HT-29 (cell line): Measurements from ENCODE around the gene RACGAP1. TPM values are rescaled to one million over a fixed set of nuclear protein-coding genes. Genes with fewer than 3 reads are reported as not detected.

Experiments
- DNase-seq: peaks from one replicate; pipeline ENCODE4 v3.0.0-alpha.2; 2015; ENCODE audit warnings: low spot score
- total RNA-seq: library from RNA; depleted of rRNA; stranded (reverse); fragments of >200 nt; shearing (Covaris generic); gene quantifications from 2 replicates; pipeline ENCODE4 v1.2.3, GENCODE V29; 2014

Gene RACGAP1
- total RNA-seq, 1 experiment from 2014 or later, result 55.9 TPM

DNA sequence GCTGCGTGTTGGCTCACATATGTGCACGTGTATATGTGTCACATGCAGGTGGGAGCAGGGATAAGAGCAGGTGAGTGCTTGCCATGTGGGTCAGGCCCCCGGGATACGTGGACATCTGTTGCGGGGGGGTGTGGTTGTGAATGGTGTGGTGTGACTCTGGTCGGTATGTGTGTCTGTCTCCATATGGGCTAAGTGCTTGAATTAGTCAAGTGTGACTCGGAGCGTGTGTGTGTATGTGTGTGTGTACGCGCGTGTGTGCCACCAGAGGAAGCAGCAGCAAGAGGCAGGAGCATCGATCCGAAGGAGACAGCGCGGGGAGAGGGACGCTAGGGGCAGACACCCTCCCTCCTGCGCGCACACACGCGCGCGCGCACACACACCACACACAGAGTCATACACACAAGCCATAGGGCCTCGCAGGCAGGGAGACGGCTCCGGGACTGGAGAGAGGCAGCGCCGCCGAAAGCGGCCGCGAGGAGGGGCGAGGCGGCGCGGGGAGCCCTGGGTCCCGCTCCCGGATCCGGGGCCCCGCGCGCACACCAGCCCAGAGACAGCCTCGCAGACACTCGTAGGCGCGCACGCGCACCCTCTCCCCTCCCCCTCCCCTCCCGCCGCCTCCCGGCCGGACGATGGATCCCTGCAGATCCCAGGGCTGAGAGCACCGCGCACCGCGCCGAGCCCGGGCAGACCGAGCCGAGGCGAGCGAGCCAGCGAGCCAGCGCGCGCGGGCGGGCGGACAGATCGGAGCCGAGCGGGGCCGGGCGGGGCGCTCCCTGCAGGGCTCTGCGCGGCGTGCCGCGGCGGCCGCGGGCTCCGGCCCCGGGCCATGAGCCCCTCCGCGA, 31.9 kb upstream of the RACGAP1 start, which contains the start of gene ASIC1:
Gene ASIC1, plus strand, starts transcription at position 597 of the 842 bp plus-strand sequence. CDS start 1,171 bp downstream, outside the sequence.
- peak; percentile 66 for DNase-seq

DNA sequence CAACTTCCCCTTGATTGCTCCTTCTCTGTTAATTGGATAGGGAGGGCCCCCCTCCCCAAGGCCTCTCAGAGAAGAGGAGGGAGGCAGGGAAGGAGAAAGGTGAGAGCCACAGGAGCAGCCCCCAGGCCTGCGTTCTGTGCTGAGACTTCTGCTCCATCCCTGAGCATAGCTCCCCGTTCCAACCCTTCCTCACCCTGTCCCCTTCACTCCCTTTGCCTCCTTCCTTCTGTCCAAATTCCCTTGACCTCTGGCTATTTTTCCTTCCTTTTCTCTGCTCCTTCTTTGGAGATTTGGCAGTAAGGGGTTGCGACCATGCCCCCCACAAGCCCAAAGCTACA, 31.3 kb upstream of the RACGAP1 start:
- DNase-seq, result no peak

DNA sequence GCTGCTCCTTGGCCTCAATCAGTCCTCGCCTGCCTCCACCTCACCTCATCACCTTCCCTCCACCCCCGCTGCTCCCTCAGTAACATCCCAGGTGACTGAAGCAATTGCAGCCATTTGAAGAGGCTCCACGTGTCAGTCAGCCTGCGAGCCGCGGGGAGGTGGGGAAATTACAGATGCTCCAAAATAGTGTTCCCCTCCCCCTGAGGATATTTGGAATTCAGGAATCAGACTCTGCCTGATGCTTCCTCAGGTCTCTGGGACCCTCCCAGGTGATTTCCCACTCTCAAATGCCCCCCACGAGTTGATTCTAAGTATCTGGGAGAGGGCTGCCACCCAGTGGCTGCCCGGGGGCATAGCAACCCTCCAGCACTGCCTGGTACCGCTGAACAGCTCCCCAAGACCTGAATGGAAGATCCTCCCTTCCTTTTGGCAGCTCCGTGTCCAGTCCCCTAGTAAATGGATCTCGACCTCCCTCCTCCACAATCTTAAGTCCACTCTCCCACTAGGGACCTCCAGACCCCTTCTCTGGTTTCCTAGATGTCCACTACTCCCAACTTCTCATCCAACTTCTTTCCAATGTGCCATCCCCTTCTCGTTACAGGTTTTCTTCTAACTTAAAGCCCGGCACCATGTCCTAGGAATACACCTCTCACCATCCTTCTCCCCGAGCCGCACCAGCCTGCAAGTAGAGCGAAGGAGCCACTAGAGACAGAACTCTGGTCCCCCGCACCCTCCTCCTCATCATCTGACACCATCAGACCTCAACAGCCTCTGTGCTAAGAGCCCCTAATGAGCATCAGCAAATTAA, 30.7 kb upstream of the RACGAP1 start:
- peak; percentile 87 for DNase-seq

DNA sequence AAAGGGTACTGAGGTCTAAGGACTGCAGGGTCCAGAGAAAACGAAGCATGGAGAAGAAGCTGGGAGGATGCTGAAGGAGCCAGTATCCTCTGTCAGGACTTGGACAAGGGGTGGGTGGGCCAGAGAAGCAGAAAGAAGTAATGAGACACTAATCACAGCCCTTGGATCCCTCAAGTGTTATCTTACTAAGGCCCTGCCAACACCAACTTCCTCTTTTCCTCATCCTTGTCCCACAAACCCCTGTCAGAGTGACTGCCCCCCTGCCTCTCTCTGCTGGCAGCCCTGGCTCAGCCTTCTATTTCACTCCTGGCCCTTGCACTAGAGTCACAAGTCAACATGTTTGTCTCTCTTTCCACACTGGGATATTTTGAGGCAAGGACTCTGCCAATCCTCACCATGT, 28.3 kb upstream of the RACGAP1 start:
- DNase-seq, result no peak

DNA sequence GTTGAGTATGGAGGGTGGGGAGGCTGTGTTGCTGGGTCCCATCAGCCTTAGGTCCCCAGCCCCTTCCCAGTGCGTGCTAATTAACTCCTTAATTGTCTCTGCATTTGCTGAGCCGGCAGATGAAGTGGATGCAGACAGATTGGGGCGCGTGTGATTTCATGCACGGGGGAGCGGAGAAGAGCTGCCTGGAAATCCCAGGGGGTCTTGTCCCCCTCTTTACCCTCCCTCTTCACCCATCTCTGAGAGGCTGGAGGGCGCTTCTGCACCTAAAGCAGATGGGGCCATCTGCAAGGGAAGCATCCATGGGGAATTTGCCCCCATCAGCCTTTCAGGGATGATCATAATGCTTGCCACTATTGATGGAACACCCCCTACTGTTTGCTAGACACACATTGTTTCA, 27.7 kb upstream of the RACGAP1 start:
- no peak for DNase-seq

DNA sequence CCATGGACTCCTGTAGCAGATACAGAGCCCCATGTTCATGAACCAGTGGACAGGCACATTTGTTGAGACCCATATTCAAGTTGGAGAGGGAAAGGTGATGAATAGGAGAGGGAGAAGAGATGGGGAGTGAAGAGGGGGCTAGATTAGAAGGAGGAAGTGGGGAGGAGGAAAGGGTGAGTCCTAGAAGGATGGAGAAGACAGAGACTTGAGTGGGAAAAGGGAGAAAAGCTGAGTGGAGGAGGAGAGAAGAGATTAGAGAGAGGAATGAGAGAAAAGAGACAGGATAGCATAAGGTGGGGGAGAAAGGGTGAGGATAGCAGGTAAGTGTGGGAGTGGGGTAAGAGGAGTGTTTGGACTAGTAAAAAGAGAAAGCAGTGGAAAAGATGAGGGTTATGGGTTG, 27.2 kb upstream of the RACGAP1 start:
- DNase-seq, result no peak

DNA sequence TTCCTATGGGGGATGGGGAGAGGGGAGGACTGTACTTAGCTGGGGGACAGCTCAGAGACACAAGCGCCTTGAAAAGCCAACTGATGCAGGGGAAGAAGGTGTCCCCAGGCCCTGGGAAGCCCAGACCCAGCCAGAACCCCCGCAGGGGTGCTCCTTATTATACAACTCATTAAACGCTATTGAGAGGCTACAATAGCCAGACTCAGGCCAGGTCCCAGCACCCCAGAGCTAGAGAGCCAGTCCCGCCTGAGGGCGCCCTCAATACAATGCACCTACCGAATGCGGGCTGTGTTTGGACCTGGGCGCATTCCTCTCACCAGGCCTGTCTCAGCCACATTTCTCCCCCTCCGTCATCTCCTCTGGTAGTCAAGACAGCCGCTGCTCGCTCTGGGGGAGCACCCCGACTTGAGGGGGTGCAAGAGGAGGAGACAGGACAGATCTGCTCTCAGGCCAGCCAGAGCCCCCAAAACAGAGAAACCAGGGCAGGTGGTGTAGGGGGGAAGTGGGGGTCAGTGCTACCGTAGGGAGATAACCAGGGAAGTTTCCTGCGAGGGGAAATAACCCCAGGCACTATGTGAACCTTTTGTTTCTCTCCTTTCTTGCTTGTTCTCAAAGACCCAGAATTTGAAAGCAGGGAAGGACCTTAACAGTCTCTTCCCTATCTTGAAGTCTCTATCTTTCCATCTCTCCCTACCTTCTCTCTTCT, 26.0 kb upstream of the RACGAP1 start:
- DNase-seq, result no peak

DNA sequence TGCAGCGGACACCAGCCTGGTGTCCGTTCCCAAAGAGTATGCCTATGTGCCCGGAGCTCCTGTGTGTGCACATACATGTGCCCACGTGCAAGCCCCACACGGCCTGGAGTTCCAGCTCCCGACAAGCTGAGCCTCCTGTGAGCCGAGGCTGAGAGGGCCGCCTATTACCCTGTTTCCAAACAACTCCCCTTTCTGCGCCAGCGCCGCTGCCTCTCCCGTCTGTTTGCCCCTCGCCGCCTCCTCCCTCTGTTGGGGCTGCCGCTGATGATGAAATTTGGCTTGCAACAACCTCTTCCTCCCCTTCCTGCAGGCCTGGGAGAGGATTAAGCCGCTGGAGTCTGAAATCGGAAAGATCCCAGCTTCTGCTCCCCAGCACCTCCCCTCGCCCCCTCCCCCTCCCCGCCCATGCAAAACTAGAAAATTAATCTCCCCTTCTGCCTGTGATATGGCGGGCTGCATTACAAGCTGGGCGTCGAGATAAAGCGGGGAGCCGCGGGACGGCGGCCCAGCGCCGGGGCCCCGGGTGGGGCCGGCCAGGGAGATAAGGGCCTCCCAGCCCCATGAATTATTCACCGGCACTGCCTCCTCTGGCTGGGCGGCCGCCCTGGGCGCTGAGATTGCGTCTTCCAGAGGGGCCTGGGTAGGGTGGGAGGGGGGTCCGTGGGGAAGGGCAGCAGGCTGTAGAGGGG, 25.3 kb upstream of the RACGAP1 start:
- DNase-seq, result no peak

DNA sequence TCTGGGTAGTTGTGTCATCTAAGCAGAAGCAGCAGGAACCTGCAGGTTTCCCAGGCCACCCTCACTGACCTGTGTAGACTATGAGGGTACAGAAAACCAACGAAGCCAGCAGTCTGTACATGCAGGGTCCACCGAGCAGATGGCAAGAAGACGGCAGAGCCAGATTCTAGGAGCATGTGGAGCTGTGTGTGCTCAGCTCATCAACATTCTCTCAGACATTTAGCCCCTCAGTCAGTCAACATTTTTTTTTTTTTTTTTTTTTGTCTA, 24.8 kb upstream of the RACGAP1 start:
- DNase-seq, result no peak

DNA sequence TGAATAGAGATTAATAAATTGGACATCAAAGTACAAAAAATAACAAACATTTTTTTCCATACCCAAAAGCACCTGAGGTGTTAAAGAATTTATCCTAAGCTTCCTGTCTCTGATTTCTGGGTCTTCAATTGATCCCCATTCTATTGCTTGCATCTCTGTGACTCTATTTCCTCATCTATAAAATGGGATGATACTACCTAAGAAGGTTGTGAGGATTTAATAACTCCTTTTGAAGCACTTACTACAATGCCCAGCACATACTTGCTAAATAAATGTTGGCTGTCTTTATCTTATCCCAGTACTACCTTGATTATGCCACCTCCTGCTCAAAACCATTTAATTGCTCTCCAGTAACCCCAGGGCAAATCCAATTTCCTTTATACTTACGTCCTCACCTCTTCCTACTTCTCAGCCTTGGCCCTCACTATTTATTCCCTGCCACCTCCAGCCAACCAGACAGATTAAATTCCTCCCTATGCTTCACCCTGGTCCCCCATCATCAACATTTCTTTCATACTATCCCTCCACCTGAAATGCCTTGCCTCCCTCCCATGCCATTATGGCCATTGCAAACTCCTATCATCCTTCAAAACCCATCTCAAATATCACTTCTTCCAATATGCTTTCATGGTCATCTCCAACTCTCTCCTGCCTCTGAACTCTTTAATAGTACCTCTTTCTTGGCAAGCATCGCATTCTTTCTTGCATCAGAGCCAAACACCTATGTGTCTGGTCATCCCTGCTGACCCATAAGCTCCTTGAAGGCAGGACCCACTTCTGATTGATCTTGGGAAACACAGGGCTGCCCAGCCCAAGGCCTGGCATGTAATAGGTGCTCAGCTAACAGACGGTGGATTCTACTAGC, 24.2 kb upstream of the RACGAP1 start:
- no peak for DNase-seq

DNA sequence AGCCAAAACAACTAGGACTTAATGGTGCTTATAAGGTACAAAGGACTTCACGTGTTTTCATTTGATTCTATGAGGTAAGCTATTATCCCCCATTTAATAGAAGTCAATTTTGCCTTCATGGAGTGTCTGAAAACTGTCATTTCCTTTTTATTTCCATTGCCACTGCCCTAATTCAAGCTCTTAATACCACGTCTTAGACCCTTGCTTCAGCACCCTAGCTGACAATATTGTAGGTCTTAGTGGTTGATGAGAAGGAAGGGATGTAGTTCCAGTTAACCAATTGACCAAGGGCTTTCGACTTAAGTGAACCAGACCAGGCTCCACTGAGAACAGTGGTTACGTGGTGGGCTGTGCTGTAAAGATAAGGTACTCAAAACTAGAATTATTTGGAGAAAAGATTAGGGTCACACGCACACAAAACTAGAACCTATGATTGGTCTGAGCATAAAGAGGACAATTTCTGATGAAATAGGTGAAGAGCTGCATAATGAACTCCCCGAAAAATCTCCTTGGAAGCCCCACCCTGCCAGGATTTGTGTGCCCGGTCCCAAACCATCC, 22.5 kb upstream of the RACGAP1 start:
- no peak for DNase-seq

DNA sequence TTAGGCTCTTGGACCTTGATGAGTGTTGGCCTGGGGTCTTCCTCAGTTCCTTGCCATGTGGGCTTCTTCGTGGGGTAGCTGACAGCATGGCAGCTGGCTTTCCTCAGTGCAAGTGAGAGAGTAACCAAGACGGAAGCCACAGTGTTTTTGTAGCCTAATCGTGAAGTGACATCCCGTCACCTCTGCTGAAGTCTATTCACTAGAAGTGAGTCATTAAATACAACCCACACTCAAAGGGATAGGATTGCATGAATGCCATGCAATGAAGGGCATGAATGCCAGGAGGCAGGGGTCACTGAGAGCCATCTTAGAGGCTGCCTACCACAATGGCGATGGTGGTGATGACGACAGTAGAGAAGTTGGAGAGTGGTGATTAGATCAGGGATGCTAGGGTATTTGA, 18.6 kb upstream of the RACGAP1 start:
- no peak for DNase-seq

DNA sequence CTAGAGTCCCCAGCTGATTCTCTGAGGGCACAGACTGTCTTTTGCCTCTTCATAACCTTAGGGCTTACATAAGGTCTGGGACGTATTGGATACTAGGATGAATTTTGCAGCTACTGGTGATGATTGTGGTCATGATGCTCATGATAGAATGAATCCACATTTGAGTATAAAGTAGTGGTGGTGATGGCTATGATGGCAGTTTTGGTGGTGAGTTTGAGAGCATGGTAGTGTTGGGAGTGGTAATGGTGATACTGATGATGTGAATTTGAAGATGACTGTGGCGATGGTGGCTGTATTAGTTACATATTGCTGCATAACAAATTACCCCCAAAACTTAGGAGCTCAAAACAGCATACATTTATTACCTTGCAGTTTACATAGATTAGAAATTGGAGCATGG, 18.0 kb upstream of the RACGAP1 start:
- DNase-seq, result no peak

DNA sequence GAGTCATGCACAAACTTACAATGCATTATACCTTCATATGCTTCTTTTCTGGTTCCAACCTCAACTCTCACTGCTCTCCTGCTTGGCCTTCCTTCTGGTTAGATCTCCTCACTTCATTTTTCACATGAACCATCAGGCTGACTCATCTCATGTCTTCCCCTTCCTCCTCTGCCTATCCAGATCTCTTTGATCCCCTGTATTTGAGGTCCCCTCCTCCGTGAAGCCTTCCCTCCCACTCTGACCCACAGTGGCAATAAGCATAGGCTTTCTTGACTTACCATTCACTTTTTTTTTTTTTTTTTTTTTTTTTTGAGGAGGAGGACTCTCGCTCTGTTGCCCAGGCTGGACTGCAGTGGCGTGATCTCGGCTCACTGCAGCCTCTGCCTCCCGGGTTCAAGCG, 17.4 kb upstream of the RACGAP1 start:
- no peak for DNase-seq

DNA sequence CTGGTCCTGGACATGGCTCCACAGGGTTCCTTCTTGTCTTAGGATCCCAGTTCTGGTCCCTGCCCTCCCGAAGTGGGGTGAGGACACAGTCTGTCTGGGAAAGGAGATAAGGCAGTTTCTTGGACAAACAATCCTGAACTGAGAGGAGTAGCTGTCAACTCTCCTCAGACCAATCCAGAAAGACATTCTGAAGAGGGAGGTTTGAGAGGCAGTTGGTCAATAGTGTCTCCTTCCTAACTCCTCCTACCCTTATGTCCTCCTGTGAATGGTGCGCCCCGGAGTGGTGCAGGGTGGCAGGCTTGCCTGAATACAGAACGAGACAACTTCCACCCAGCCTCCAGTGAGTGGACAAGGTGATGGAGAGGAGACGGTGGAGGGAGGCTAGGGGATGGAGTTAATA, 16.7 kb upstream of the RACGAP1 start:
- DNase-seq, result no peak

DNA sequence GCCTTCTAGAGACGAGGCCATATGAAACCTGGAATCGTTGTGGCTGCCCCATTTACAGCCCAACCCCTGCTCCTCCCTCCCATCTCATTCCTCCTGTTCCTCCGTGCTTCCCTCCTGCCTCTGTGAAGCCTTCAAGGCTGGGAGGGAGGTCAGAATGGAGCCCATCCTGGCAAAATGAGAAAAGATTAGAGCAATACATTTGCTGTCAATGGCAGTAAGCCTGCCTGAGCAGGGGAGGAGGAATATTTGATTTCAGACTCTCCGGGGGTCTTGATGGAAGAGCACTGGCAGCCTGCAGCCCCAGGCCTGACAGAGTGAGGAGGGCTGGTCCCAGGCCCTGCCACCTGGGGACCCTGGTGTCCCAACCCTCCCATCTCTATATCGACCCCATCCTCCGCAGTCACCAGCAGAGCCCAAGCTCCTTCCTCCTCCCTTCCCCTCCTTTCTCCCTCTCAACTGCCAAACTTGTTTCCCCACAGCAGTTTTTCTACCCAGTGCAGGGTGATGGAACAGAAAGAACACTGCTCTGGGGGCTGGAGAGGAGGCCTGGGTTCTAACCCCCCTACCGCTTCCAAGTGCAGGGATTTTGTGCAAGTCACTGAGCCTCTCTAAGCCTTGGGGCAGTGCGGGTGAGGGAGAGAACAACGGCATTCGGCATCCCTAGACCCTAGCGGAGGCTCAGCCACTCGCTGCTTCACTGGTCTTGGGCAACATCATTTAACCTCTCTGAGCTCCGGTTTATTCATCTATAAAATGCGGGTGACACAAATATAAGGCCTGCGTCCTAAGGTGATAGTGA, 16.0 kb upstream of the RACGAP1 start:
- DNase-seq, result no peak

DNA sequence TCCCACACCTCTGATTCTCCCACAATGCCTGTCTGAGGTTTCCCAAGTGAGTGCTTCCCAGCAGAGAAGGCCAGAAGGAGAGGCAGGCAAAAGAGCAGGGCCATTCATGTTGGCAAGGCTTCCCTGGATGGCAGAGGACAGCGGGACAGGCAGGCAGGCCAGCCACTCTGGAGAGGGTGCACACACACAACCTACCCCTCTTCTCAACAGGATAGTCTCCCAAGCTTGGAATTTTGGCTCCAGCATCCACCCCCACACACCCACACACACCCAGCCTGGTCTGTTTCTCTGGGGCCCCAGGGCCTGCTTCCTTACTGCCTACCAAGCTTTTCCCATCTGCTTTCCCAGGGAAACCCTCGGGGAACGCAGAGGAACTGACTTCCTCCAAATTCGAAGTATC, 15.4 kb upstream of the RACGAP1 start:
- no peak for DNase-seq

DNA sequence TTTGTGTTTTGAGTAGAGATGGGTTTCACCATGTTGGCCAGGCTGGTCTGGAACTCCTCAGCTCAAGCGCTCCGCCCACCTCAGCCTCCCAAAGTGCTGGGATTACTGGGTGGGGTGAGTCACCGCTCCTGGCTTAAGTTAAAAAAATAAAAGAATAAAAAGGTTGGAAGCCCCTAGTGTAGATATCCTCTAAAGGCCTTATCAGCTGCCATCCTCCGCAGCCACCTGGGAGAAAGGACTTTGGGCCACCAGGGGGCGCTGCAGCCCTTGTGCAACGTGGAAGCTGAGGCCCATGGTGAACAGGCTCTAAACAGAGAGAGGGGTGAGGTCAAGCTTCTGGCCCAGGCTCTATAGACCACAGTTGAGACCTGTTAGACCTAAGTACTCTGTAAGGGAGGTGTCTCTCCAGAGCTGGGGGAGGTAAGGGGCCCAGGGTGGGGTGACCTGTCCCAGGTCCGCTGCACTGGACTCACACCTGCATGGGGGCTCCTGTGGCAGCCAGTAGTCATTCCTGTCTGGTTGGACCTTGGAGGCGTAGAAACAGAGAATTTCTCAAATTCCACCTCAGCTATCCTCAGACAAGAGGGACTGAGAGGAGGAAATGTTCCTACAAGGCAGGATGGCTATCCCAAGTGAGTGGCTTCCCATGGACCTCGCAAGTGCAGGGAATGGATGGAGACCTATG, 14.0 kb upstream of the RACGAP1 start:
- DNase-seq, result peak; percentile 81

DNA sequence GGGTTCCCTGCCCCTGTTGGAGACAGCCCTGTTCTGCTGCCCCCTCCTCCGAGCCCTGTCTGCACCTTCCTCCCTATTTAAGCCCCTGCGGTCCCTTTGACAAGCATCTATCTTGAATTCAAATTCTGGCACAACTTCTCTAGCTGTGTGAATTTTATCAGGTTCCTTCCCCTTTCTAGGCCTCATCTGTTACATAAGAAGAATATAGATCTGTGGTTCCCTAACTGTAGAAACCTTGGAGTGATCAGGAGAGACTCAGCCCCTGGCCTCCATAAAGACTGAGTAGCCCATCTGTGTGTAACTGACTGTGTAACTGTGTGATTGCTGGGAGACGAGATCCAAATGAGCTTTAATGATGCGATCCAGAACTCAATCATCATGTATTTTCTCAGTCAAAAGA, 13.0 kb upstream of the RACGAP1 start:
- DNase-seq, result no peak
